H1 (cell line): Measurements from ENCODE around the gene MIPOL1. TPM values are rescaled to one million over a fixed set of nuclear protein-coding genes. Genes with fewer than 3 reads are reported as not detected.

Experiments
- CTCF ChIA-PET: fragments of 300-600 bp; sonication (Branson Sonifier 250); formaldehyde crosslinking; loops from one replicate; lab custom pipeline; 2021; ENCODE audit not compliant: partially characterized antibody; lab: Charles Lee
- POLR2A ChIA-PET: fragments of 300-600 bp; sonication (Branson Sonifier 250); formaldehyde crosslinking; loops from one replicate; lab custom pipeline; 2021; ENCODE audit warnings: inconsistent platforms; ENCODE audit not compliant: partially characterized antibody; lab: Charles Lee
- DNase-seq, 2 experiments: peaks; one replicate each; pipeline versions ENCODE4 v3.0.0 to v3.0.0-alpha.2; 2010 to 2022; ENCODE audit warnings: low spot score in 2 of 2, low read depth in 1 of 2, mixed read lengths in 1 of 2
- FAIRE-seq: peaks from 2 replicates; lab custom pipeline; 2011; peaks lifted over from hg19 to GRCh38; lab: Jason Lieb, UNC
- H2AFZ ChIP-seq: 2 replicates; pipeline ENCODE4 v1.8.1; 2012; ENCODE audit warnings: low read length, inconsistent platforms
- H2AK5ac ChIP-seq: 2 replicates; pipeline ENCODE4 v1.6.1; 2013; ENCODE audit warnings: low read depth, low read length
- H2BK120ac ChIP-seq: replicated peaks from 2 replicates; pipeline ENCODE3; 2013; ENCODE audit warnings: low read depth, low read length, inconsistent platforms
- H2BK12ac ChIP-seq: 2 replicates; pipeline ENCODE4 v1.6.1; 2013; ENCODE audit warnings: low read depth, low read length
- H2BK15ac ChIP-seq: 2 replicates; pipeline ENCODE4 v1.6.1; 2013; ENCODE audit warnings: low read length
- H2BK20ac ChIP-seq: 2 replicates; pipeline ENCODE4 v1.6.1; 2013; ENCODE audit warnings: low read length
- H2BK5ac ChIP-seq: 2 replicates; pipeline ENCODE4 v1.6.1; 2013; ENCODE audit warnings: low read depth, low read length
- H3K14ac ChIP-seq: 2 replicates; pipeline ENCODE4 v1.6.1; 2013; ENCODE audit warnings: inconsistent platforms; ENCODE audit not compliant: insufficient read length
- H3K18ac ChIP-seq: 2 replicates; pipeline ENCODE4 v1.6.1; 2013; ENCODE audit warnings: low read length; ENCODE audit errors: extremely low read depth
- H3K23ac ChIP-seq: 2 replicates; pipeline ENCODE4 v1.6.1; 2013; ENCODE audit warnings: inconsistent platforms; ENCODE audit not compliant: insufficient read length
- H3K23me2 ChIP-seq: 2 replicates; pipeline ENCODE4 v1.6.1; 2013; ENCODE audit warnings: low read depth, low read length
- H3K27ac ChIP-seq: 2 replicates; pipeline ENCODE4 v1.6.1; 2011; ENCODE audit warnings: low read depth, low read length, inconsistent platforms
- H3K27me3 ChIP-seq, 4 experiments: replicated peaks in 1 of 4; 1 replicate in 1 of 4; 2 replicates in 3 of 4; pipeline versions ENCODE4 v1.6.1 to v1.8.1; 2011 to 2013; ENCODE audit warnings: low read length in 3 of 4, mild to moderate bottlenecking in 3 of 4, inconsistent platforms in 2 of 4, mixed read lengths in 2 of 4, moderate library complexity in 1 of 4; ENCODE audit not compliant: control insufficient read depth in 3 of 4, insufficient read depth in 3 of 4; ENCODE audit errors: extremely low read depth in 1 of 4
- H3K36me3 ChIP-seq, 4 experiments: 2 replicates each; pipeline versions ENCODE4 v1.6.1 to v1.8.1; 2011 to 2013; ENCODE audit warnings: mild to moderate bottlenecking in 4 of 4, low read length in 3 of 4, moderate library complexity in 2 of 4, control low read depth in 1 of 4, inconsistent platforms in 1 of 4; ENCODE audit not compliant: insufficient read depth in 4 of 4, control insufficient read depth in 2 of 4
- H3K4ac ChIP-seq: replicated peaks from 2 replicates; pipeline ENCODE3; 2013; ENCODE audit warnings: low read length, low read depth, mixed read lengths, inconsistent platforms; ENCODE audit not compliant: insufficient read length
- H3K4me1 ChIP-seq, 4 experiments: replicated peaks in 1 of 4; 1 replicate in 1 of 4; 2 replicates in 3 of 4; pipeline versions ENCODE4 v1.6.1 to v1.8.1; 2011 to 2013; ENCODE audit warnings: low read length in 3 of 4, inconsistent platforms in 2 of 4, mixed read lengths in 1 of 4; ENCODE audit not compliant: insufficient read depth in 4 of 4, control insufficient read depth in 3 of 4
- H3K4me2 ChIP-seq, 2 experiments: 2 replicates each; pipeline versions ENCODE4 v1.6.1 to v1.8.1; 2011 to 2013; ENCODE audit warnings: low read depth in 2 of 2, low read length in 2 of 2, control low read depth in 1 of 2, inconsistent platforms in 1 of 2, mild to moderate bottlenecking in 1 of 2; ENCODE audit not compliant: insufficient read depth in 1 of 2
- H3K4me3 ChIP-seq, 4 experiments: fragments of 200-600, 300-600 bp in 1 of 4; sonication (generic), shearing (Covaris generic), sonication (Bioruptor Twin) in 1 of 4; 2 replicates each; pipeline versions ENCODE4 v1.5.1 to v1.8.1; 2011 to 2016; ENCODE audit warnings: low read length in 4 of 4, low read depth in 3 of 4, control low read depth in 2 of 4, inconsistent platforms in 2 of 4, mild to moderate bottlenecking in 2 of 4, mixed read lengths in 1 of 4, moderate library complexity in 1 of 4; ENCODE audit not compliant: insufficient read depth in 2 of 4; ENCODE audit errors: extremely low read depth in 1 of 4
- H3K56ac ChIP-seq: replicated peaks from 2 replicates; pipeline ENCODE3; 2013; ENCODE audit warnings: low read depth, mild to moderate bottlenecking, mixed read lengths, low read length, inconsistent platforms; ENCODE audit not compliant: insufficient read length
- H3K79me1 ChIP-seq: 2 replicates; pipeline ENCODE4 v1.6.1; 2013; ENCODE audit warnings: low read depth, low read length, control low read depth
- H3K79me2 ChIP-seq, 2 experiments: 2 replicates each; pipeline versions ENCODE4 v1.6.1 to v1.8.1; 2012 to 2013; ENCODE audit warnings: low read length in 2 of 2, mild to moderate bottlenecking in 2 of 2, inconsistent platforms in 1 of 2; ENCODE audit not compliant: insufficient read depth in 2 of 2, control insufficient read depth in 1 of 2
- H3K9ac ChIP-seq, 4 experiments: replicated peaks in 1 of 4; 1 replicate in 1 of 4; 2 replicates in 3 of 4; pipeline versions ENCODE4 v1.6.1 to v1.8.1; 2011 to 2013; ENCODE audit warnings: low read depth in 3 of 4, low read length in 3 of 4, control low read depth in 2 of 4, mild to moderate bottlenecking in 2 of 4, moderate library complexity in 2 of 4, inconsistent platforms in 1 of 4; ENCODE audit errors: extremely low read depth in 1 of 4
- H3K9me3 ChIP-seq, 2 experiments: 2 replicates each; pipeline versions ENCODE4 v1.6.1 to v1.8.1; 2012 to 2013; ENCODE audit warnings: mild to moderate bottlenecking in 2 of 2, moderate library complexity in 2 of 2, control low read depth in 1 of 2, inconsistent platforms in 1 of 2, low read depth in 1 of 2, low read length in 1 of 2, mixed read lengths in 1 of 2; ENCODE audit not compliant: insufficient read depth in 2 of 2
- H4K20me1 ChIP-seq, 2 experiments: replicated peaks in 1 of 2; 2 replicates each; pipeline versions ENCODE3 to v1.8.1; 2011 to 2013; ENCODE audit warnings: inconsistent platforms in 2 of 2, low read length in 2 of 2, mild to moderate bottlenecking in 1 of 2; ENCODE audit not compliant: insufficient read depth in 2 of 2, control insufficient read depth in 1 of 2
- H4K5ac ChIP-seq: 2 replicates; pipeline ENCODE4 v1.6.1; 2013; ENCODE audit warnings: low read length, low read depth, mixed read lengths, inconsistent platforms; ENCODE audit not compliant: insufficient read length
- H4K8ac ChIP-seq: 2 replicates; pipeline ENCODE4 v1.8.0; 2013; ENCODE audit warnings: mild to moderate bottlenecking, moderate library complexity, low read length, inconsistent platforms; ENCODE audit not compliant: insufficient read depth; ENCODE audit errors: extremely low read depth
- H4K91ac ChIP-seq: replicated peaks from 2 replicates; pipeline ENCODE3; 2013; ENCODE audit warnings: low read length, mixed read lengths, inconsistent platforms; ENCODE audit not compliant: insufficient read length
- ASH2L ChIP-seq: fragments of 200-600, 300-600 bp; sonication (generic); IDR thresholded peaks from one replicate; pipeline ENCODE4 v1.7.1; 2017; ENCODE audit warnings: low read length
- CREB1 ChIP-seq: IDR thresholded peaks from 2 replicates; pipeline ENCODE4 v1.6.1; 2012; ENCODE audit warnings: inconsistent platforms
- CTBP2 ChIP-seq: IDR thresholded peaks from 2 replicates; pipeline ENCODE4 v1.7.0; 2011; ENCODE audit warnings: borderline replicate concordance, mild to moderate bottlenecking, moderate library complexity, mixed read lengths, low read length; ENCODE audit not compliant: insufficient read depth, insufficient read length
- EZH2 ChIP-seq: fragments of 200-600 bp; sonication (generic); IDR thresholded peaks from 2 replicates; pipeline ENCODE4 v1.7.1; 2012; ENCODE audit warnings: low read depth, mild to moderate bottlenecking, moderate library complexity, low read length, inconsistent platforms; ENCODE audit not compliant: severe bottlenecking
- PHF8 ChIP-seq: fragments of 200-600 bp; sonication (generic); conservative IDR thresholded peaks from 2 replicates; pipeline ENCODE4 v1.7.1; 2012; ENCODE audit warnings: low read depth, mild to moderate bottlenecking, inconsistent platforms, low read length, moderate library complexity
- RNF2 ChIP-seq: fragments of 200-900, 300-1000 bp; sonication (generic); IDR thresholded peaks from 2 replicates; pipeline ENCODE4 v1.7.1; 2016; ENCODE audit warnings: borderline replicate concordance, low read depth, mild to moderate bottlenecking, antibody characterized with exemption, low read length; ENCODE audit not compliant: poor library complexity, severe bottlenecking; ENCODE audit errors: missing control alignments
- SRF ChIP-seq: IDR thresholded peaks from 2 replicates; pipeline ENCODE4 v1.6.1; 2011; ENCODE audit warnings: mild to moderate bottlenecking, low read depth, low read length, moderate library complexity
- SUZ12 ChIP-seq: fragments of 200-600 bp; sonication (generic); IDR thresholded peaks from 2 replicates; pipeline ENCODE4 v1.6.1; 2012; ENCODE audit warnings: mild to moderate bottlenecking, inconsistent platforms, low read length, moderate library complexity, mixed read lengths
- ZNF274 ChIP-seq: IDR thresholded peaks from 2 replicates; pipeline ENCODE4 v1.7.0; 2012; ENCODE audit warnings: low read length, borderline replicate concordance; ENCODE audit errors: extremely low read depth
- WGBS, 2 experiments: shearing (Covaris generic) in 1 of 2; methylation state at CpG; one replicate each; pipeline versions ENCODE4 v1.1.6 to v1.1.7; 2013 to 2015; ENCODE audit warnings: low lambda C conversion rate in 2 of 2, mixed read lengths in 2 of 2, inconsistent platforms in 1 of 2, low coverage in 1 of 2, missing lambda C conversion rate in 1 of 2; ENCODE audit not compliant: insufficient replicate concordance in 2 of 2, insufficient coverage in 1 of 2, insufficient read length in 1 of 2; ENCODE audit errors: extremely low coverage in 1 of 2, missing lambda C conversion rate in 1 of 2; 5-methylcytosine and 5-hydroxymethylcytosine counted together
- polyA plus RNA-seq, 7 experiments: library from polyadenylated mRNA; depleted of rRNA in 3 of 7; stranded (reverse) in 5 of 7; unstranded in 2 of 7; fragments of >200 nt in 5 of 7; fragments of 200-250 nt in 2 of 7; gene quantifications; 1 replicate in 5 of 7; 2 replicates in 1 of 7; 4 replicates in 1 of 7; pipeline versions ENCODE4 v1.2.1 to v1.2.3, GENCODE V29; 2011 to 2013; ENCODE audit warnings: missing spikeins in 2 of 7, mixed read lengths in 2 of 7
- total RNA-seq: library from RNA; stranded (reverse); fragmentation: NEBNext Ultra II Directional; extraction: Animal tissue kit (Norgen Biotek cat#: 25700); gene quantifications from 2 replicates; pipeline ENCODE4 v1.2.1, GENCODE V29; 2021

The MIPOL1 gene
- total and polyA plus RNA-seq, 2 of the 8 experiments (the other 6 are each of a cell fraction or from before 2014, with no cell fraction given), result 2.8 to 23.9 TPM

- H3K27ac ChIP-seq, result no peak overlapping the region
- H3K14ac ChIP-seq, result no peak overlapping the region
- 3% methylated on average over 44 of the region's 46 CpGs; no CpG with 5 or more reads in 1 of the 2 experiments for WGBS, 2 experiments
- no peaks in the 10 kb centered on the region for H3K79me1 ChIP-seq
- FAIRE-seq (no peak), DNase-seq (peak in 1 of 2 experiments; percentile 79)
- no peak overlapping the region for H2BK5ac ChIP-seq
- H3K23me2 ChIP-seq, result peaks cover 5% of the 10 kb centered on the region
- no peak overlapping the region for H2BK120ac ChIP-seq
- H2BK12ac ChIP-seq, result no peak overlapping the region
- H2AFZ ChIP-seq, result no peak overlapping the region
- H4K5ac ChIP-seq, result no peak overlapping the region
- no peak overlapping the region for H3K4ac ChIP-seq
- no peak overlapping the region for H2BK20ac ChIP-seq
- H3K4me2 ChIP-seq, result peak overlapping the region; percentile 72 to 85
- H3K79me2 ChIP-seq, result no peaks in the 10 kb centered on the region
- H3K18ac ChIP-seq, result peak overlapping the region; percentile 60; the same call in 1 of the 2 replicates
- no peak overlapping the region for H2AK5ac ChIP-seq
- ChIA-PET CTCF (interaction anchor here (0.9 to 7.6 kb wide), 4 partner anchors 9 to 256 kb away, joined by 4 to 62 read pairs (median 20); no protein-coding TSS in a partner anchor), POLR2A (no interaction called here)
- no peak overlapping the region for H4K91ac ChIP-seq
- TF ChIP-seq EZH2 (peak; percentile 92), CREB1 (0 out of 2 replicates have a peak, but pooled peaks have one; percentile 17), SRF (no peak), CTBP2 (peak; percentile 87), PHF8 (no peak), ASH2L (peak; percentile 33), SUZ12 (peak; percentile 87), ZNF274 (no peak), RNF2 (peak; percentile 83)
- H4K20me1 ChIP-seq, result peaks cover 10 to 21% of the 10 kb centered on the region in 2 experiments
- H3K4me1 ChIP-seq, result peaks cover 0 to 27% (median 13%) of the 10 kb centered on the region in 4 experiments; a peak in 6 of 7 replicates
- no peak overlapping the region for H2BK15ac ChIP-seq
- no peak overlapping the region for H3K9ac ChIP-seq
- H4K8ac ChIP-seq, result no peak overlapping the region
- peaks cover 83 to 99% (median 93%) of the 10 kb centered on the region in 4 experiments for H3K27me3 ChIP-seq
- peak overlapping the region; percentile 26 to 60 (median 32); a peak in 5 of 8 replicates for H3K4me3 ChIP-seq
- no peaks in the 10 kb centered on the region for H3K9me3 ChIP-seq
- H3K23ac ChIP-seq, result no peak overlapping the region
- no peaks in the 10 kb centered on the region for H3K36me3 ChIP-seq
- H3K56ac ChIP-seq, result no peak overlapping the region
Observed at GRCh38 chr14:37595809-37596621, 398.3 kb downstream of the MIPOL1 start.
